NCI-H1092 treated with DMSO at 0.1 percent for 48 hours (cell line): Measurements from ENCODE around the gene THSD7B.
A peak's percentile ranks its signal among the peaks of the same experiment; 100 is the strongest.
"Not testable (repeated sequence)": the region's sequence is repeated elsewhere in the genome, so short reads cannot be mapped to it uniquely, and the experiment has no call there.

Experiments used
- DNase-seq: peaks from one replicate; lab custom pipeline; 2025; lab: John Stamatoyannopoulos, UW

The THSD7B gene

DNA sequence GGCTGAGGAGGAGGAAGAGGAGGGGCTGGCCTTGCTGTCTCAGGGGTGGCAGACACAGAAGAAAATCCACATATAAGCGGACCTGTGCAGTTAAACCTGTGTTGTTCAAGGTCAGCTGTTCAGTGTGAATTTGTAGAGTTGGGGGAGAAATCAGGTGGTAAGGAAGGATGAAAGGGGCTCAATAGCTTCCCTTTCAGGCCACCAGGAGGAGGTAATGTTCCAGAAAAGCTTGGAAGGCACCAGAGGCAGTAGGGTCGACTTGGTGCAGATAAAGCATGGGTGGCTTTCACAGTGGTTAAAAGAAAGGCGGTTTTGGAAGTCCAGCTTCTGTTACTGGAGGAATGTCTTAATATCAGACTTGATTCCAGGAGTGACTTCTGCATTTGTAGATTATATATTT, 167.4 kb downstream of the THSD7B start:
- peak; percentile 24 for DNase-seq

DNA sequence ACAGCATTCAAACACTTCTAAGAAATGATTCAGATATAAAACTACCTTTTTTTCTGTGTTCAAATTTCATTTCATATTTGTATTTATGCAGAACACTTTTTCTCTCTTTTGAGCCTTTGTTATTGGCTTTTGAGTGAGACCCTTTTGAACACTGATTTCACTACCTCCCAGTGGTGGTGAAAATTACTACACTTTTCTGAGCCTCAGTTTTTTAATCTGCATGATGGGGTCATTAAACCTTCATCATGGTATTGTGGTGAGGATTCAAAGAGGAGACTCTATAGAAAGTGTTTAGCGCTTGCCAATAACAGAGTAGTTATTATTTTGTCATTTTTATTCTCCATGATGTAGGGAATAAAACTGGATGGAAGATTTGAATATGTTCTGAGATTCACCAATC, 169.8 kb downstream of the THSD7B start:
- DNase-seq: no peak

DNA sequence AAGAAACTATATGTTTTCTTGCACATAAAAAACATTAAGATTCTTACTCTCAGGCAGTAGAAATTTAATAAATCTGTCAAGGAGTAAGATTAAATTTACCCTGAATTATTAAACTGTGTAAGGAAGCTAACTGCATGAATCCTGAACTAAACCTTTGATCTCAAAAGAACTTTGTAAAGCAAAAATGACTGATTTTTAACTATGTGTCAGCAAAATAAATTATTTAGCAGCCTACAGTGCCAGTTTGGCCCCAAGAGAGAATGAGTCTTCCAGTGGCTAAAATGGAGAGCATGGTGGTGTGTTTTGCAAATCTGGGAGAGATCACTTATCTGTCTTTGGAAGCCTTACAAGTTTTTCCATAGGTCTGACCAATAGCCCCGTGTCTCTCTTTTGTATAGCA, 190.7 kb downstream of the THSD7B start:
- DNase-seq: no peak

DNA sequence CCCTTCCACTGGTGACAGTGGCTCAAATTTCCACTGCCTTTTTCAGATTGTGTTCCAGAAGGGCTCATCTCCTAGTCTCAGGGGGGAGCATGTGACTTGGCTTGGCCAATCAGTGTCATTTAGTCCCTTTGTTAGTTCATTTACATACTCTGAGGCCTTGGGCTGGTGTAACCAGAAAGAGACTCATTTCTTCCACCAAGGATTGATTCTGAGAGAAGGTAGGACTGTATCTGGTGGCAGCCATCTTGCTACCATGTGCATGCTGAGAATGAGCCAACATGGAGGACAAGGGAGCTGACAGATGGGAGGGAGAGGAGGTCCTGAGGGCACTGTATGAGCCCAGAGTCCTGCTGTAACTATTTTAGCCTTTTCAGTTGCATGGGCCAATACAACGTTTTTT, 191.7 kb downstream of the THSD7B start:
- no peak for DNase-seq

DNA sequence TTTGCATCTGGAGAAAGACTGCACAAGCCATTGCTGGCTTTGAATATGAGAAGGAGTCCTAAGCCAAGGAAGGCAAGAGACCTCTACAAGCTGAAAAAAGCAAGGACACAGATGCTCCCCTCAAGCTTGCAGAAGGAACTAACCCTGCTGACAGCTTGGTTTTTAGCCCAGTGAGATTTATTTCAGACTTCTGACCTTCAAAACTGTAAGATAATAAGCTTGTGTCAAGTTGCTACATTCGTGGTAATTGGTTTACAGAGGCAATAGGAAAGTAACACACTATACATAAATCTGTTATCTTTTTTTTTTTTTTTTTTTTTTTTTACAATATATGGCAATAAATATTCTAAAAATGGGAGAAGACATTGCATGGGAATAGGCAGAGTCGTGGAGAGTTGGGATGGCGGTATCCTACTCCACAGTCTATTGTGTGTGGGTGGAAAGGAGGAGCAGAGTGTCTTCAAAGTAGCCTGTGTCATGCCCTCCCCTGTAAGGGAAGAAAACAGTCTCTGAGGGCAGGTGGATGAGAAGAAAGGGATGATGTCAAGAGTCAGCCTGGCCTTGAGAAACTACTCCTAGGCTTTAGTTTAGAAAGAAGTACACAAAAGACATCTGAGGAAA, 196.9 kb downstream of the THSD7B start:
- no peak for DNase-seq

DNA sequence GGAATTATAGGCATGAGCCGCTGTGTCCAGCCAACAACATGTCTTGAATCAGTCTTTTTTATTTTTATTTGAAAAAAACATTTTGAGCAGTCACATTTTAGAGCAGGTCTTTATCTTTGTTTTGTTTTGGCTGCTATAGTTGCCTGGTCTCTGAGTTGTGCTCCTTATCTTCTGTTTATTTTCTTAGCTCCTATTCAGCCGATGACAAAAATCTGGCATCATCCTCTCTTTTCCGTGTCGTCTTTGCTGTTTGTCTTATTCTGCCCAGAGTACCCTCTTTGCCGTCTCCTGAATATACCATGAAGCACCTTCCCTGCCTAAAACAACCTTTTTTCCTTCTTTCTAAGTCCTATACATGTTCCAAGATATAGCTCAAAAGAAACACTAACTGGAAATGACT, 201.1 kb downstream of the THSD7B start:
- DNase-seq: no peak

DNA sequence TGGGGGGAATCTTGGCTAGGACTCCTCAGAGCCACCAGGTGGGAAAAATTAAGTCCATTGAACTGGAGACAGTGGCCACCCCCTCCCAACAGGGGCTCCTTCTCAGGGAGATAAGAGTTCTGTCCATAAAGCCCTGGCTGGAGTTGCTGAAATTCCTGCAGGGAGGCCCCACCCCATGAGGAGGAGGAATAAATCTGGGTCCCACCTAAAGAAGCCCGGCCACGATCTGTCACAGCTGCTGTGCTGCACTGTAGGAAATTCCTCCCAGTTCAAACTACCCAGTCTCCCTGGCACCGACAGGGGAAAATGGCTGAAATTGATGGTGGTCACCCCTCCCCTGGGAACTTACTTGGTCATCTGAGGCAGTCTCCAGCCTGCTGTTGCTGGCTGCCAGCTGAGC, 215.0 kb downstream of the THSD7B start:
- DNase-seq: no peak

DNA sequence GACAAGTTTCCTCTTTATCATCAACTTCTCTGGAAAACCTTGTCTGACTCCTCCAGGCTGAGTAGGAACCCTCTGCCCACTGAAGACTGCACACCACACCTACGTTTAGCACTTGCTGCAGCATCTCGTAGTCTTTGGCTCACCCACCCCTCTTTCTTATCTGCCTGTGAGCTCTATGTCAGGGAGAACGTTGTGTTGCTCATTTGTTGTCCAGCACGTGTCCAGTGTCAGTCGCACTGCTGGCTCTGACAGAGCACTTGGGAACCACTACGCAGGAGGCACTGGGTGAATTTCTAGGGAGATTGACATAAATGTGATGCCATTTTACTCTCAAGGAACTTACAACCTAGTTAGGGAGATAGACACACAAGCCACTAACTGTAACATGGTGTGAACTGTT, 216.3 kb downstream of the THSD7B start:
- DNase-seq: not testable (repeated sequence)

DNA sequence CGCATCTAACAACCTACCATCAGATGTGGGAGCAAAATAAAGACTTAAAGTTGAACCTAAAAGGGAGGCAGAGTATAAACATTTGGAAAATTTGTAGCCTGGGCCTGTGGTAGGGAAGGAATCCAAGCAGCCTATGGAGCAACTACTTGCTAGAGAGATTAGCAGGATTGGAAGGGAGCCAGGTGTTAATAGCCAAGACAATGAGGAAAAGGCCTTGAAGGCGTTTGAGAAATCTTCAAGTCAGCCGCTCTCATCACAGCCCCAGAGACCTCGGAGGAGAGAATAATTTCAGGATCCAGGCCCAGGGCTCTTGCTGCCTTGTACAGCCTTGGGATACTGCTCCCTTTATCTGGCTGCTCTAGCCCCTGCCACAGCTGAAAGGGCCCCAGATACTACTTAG, 219.7 kb downstream of the THSD7B start:
- DNase-seq: no peak

DNA sequence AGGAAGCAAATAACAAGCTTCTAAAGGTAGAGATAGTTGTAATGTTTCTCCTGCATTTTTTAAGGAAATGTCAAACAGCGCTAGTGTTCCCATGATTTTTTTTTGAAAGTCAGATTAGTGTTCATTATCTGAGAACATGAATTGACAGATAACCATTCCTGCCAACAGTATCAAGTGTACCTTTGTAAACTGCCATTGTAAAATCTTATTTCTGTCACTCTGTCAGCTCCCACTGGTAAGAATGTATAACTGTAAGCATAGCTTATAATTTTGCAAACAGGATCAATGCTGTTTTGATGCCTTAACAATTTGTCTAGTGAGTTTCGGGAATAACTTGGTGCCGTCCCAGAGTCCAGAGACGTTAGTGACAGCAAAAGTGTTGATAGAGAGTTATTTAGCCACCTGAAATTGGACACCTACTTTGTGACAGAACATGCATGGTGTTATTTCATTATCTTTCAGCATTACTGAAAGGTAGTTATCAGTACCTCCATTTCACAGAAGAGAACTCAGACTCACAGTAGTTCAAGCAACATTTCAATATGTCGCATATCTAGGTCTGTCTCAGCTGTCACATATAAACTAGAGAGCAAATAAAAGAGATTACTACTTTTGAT, 221.4 kb downstream of the THSD7B start:
- no peak for DNase-seq

DNA sequence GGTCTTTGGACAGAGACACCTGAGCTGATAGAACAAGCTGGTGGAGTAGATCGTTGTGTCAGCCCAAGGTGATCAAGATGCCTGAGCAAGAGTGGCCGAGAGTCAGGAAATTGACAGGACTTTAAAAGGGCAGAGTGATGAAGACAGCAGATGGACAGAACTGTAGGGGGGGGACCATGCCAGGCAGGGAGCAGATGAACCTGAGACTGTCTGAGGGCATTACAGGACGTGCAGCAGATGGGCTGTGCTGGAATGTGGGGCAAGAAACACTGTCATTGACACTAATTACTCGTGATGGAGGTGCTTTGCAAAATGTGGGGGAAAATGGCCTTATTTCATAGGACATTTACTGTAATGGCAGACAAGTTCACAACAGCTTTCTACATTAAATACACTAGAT, 225.0 kb downstream of the THSD7B start:
- no peak for DNase-seq

DNA sequence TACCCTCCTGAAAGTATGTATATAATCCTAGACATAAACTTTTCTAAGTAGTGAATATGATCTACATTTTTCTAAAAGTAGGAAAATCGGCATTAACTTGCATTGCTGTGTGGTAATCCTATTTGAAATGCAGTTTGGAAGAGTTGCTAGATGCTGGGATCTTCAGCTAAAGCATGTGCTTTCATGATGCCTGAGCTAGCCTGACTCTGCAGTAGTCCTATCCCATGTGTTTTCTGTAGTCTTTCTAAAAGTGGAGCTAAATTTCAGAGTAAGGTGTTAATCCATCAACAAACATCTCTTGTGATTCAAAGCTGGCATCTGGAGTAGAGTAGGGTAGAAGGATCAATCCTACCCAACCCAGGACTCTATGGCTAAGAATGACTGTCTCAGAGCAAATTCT, 229.4 kb downstream of the THSD7B start:
- DNase-seq: no peak

DNA sequence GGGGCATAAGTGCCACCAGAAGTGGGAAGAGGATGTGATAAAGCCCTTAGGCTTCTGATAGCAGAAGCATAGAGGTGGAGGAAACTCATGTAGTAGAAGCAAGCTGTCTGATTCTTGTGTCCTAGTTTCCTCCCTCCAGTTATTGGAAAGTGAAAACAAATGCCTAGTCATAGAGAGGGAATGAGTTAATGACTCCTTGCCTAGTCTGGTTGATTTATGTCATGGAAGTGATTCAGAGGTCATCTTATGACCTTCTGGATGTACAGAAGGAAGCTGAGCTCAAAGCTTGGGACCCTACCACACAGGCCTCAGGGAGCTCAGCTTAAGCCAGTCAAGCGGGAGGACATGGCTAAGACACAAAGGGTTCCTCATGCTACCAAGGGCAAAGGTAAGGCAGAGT, 232.2 kb downstream of the THSD7B start:
- no peak for DNase-seq

DNA sequence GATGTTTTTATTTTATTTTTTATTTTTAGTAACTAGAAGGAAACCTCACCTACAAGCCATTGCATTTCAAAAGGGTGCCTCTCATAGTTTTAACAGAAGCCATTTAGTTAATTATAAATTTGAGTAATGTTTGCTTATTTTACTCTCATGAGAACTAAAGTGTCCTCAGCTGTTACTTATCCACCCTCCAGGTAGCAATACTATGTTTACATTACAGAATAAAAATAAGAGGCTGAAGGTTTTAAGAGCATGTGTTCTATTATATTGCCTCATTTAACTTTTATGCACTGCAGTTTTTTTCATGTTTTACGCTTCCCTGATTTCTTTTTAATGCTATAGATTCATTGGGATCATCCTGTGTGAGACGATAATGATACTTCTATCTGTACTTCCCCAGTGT, 235.5 kb downstream of the THSD7B start:
- peak; percentile 35 for DNase-seq

DNA sequence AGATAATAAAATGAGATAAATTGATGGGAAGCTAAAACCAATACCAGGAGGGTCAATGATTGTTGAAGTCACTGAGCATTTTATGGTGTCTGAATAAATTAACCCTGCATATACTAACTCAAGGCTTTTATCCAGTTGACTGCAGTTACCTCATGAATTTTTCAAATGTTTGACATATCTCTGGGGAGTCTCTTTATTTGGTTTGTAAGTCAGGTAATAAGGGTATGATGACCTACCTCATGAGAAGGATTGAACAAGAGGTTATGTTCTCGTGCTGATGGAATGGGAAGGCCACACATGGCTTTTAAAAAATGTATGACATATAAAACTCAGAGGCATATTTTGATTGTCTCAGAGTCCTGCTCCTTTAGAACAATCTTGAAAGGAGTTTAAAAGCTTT, 237.6 kb downstream of the THSD7B start:
- DNase-seq: no peak

DNA sequence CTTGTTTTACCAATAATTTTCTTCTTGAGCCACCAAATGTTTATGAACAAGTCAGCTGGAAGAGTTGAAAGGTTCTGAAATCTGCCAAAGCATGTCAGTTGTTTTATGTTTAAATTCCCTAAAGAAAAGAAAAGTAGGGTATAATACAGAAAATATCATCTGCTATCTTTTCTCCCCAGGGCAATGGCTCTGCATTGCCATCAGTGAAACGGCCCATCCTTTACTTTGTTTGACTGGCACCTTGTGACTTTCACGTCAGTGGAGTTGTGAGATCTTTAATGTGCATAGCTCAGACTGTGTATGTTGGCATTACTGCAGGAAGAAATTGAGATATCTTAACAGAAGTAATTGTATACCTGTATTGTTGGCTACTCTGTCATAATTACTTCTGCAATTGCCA, 239.9 kb downstream of the THSD7B start:
- no peak for DNase-seq

DNA sequence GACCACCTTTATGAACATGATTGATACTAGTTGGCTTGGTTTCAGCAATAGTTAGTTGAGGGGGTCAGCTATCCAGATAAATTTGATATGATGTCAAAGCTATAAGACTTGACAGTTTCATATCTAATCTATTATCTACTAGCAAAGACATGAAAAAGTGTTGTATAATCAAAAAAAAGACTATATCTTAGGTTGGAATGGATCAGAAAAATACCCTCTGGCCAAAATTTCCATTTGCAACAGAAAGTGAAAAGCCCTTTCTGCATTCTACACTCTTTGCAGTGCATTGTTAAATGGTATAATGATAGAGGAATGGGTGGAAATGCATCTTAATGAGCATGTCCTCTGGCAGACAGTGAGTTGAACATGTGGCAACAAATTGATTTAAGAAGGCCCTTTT, 242.6 kb downstream of the THSD7B start:
- no peak for DNase-seq

DNA sequence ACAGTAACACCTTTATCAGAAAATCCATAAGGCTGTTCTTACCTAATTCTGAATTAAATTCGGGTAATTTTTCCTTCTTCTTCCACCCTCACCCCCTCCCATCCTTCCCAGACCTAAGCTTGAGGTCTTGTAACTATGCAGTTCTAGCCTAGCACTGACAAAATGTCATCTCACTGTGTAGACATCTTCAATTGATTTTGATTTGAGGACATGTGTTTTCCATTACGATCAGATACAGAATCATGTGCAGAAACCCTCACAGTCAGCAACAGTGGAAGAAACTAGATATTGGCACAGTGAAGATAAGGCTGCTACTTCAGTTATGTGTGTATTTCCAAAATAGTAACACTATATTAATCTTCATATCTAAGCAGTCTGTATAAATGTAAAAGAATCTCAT, 244.6 kb downstream of the THSD7B start:
- no peak for DNase-seq

DNA sequence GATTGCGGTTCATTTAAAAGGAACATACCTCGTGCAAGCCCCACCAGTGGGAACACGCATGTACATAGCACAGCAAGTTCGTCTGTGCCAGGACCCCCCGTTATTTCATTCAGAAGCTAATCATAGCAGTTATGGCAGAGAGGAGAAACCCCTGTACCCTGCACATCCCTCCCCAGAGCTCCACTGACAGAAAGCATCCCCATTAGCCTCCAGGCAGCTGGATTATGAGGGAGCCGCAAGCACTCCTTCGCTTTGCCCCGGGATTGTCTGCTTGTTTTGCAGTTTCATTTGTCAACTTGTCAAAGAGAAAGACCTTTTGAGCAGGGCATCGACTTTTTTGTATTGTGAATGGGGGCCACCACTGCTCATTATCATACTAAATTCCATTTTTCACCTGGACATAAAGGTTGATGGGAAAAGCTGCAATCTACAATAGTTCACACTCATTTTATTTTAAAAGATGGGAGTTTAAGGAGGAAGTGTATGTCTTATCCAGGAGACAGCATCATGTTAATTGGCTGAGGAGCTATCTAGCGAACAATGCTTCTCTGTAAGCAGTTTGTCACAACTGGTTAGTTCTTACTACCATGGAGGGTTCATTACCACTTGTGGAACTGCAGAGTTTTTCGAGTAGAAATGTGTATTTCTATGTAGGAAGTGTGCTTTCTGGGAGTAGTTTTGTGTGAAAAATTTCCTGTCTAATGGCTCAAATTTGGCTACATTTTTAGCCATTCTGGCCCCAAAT, 255.3 kb downstream of the THSD7B start:
- DNase-seq: no peak

DNA sequence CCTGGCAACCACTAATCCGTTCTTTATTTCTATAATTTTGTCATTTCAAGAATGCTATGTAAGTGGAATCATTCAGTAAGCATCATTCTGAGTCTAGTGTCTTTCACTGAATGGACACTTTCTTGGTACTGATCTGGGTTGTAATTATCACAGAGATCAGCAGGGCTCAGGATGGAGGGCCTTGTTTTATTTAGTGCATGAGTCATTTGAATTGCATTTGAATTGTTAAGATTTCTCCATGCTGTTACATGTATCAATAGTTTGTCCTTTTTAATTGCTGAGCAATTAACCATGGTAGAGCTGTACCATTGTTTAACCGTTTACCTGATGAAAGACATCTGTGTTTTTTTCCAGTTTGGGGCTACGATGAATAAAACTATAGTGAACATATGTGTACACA, 256.4 kb downstream of the THSD7B start:
- DNase-seq: no peak

DNA sequence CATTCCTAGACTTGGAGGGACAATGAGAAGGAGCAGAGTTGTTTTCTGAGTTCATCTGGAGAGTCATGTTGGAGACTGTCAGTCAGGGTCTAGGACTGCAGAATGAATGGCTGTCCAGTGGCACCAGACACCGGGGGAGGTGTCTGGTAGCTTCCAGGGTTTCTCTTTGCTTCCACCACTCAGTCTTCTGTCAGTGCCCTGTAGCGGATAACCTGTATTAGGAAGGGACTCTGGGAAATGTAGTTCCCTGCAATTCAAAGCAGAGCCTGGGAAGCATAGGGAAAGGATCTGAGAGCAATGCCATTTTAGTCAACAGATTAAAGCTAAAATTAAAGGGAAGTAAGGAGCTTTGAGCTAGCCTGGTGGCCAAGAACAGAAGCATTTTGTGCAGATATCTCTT, 257.9 kb downstream of the THSD7B start:
- DNase-seq: no peak

DNA sequence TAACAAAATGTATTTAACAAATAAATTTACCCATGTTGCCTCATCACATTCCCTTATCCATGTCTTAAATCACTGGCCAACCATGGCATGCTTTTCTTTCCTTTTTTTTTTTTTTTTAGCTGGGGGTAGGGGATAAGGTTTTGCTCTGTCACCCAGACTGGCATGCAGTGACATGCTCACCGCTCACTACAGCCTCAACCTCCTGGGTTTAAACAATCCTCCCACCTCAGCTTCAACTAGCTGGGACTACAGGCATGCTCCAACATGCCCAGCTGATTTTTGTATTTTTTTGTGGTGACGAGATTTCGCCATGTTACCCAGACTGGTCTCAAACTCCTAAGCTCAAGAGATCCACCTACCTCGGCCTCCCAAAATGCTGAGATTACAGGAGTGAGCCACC, 266.4 kb downstream of the THSD7B start:
- no peak for DNase-seq

DNA sequence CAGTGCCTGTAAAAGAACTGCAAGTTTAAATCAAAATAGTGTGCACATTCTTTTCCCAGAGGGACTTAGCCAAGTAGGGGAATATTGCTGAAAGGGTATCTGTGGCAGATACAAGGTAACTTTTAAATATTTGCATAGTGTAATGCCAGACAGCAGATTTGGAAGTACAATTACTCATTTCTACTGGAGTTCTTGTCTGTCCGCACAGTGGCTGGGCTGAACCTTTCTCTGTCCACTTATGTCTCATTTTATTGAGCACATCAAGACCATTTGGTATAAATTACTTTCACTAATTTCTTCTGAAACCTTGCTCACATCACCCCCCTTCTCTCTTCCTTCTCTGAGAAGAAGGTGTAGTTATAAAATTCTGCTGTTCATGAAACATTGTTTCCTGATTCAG, 271.3 kb downstream of the THSD7B start:
- no peak for DNase-seq
